Retinal pigment epithelial cell (primary cell): ENCODE results near the gene DEDD.
A peak's percentile ranks its signal among the peaks of the same experiment; 100 is the strongest.

Experiments used
- DNase-seq: peaks from one replicate; pipeline ENCODE4 v3.0.0-alpha.2; 2010; ENCODE audit warnings: low read depth
- H3K4me3 ChIP-seq: 2 replicates; pipeline ENCODE4 v1.5.1; 2011; ENCODE audit warnings: mild to moderate bottlenecking, low read length, control low read depth, moderate library complexity
- TF ChIP-seq, protein P1 (sequence below): conservative IDR thresholded peaks from 2 replicates; pipeline ENCODE4 v1.5.1; 2011; ENCODE audit warnings: low read depth, low read length, control low read depth, inconsistent platforms

Gene DEDD

DNA sequence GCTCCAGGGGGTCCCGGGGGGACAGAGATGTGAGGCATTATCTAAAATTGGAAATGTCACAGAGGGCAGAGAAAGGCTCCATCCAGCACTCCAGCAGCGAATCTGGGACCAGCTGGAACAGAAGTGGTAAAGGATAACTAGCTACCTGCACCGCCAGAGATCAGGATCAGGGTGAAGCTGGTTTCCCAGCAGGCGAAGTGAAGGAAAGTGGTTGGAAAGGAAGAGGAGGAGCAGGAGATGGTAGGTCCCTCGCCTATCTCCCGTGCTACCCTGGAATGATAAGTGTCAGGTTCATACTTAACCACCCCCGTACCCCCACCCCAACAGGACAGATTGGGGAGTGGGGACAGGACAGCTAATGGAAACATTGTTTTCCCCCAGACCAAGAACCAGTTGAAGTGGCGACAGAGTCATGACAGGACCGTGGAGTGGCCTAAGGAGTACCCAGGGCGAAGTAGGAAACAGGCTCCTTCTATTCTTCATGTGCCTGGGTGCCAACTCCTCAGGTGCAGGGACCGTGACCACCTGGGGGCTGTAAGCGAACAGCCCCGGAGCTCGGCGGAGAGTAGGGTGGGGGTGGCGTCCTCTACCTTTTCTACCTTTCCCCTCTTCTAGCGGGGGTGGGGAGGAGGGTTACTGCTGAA lies 44.1 kb upstream of the DEDD start:
- DNase-seq, result no peak
- H3K4me3 ChIP-seq, result peak overlapping the region; percentile 98
- TF ChIP-seq, protein P1, sequence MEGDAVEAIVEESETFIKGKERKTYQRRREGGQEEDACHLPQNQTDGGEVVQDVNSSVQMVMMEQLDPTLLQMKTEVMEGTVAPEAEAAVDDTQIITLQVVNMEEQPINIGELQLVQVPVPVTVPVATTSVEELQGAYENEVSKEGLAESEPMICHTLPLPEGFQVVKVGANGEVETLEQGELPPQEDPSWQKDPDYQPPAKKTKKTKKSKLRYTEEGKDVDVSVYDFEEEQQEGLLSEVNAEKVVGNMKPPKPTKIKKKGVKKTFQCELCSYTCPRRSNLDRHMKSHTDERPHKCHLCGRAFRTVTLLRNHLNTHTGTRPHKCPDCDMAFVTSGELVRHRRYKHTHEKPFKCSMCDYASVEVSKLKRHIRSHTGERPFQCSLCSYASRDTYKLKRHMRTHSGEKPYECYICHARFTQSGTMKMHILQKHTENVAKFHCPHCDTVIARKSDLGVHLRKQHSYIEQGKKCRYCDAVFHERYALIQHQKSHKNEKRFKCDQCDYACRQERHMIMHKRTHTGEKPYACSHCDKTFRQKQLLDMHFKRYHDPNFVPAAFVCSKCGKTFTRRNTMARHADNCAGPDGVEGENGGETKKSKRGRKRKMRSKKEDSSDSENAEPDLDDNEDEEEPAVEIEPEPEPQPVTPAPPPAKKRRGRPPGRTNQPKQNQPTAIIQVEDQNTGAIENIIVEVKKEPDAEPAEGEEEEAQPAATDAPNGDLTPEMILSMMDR, result no peak

DNA sequence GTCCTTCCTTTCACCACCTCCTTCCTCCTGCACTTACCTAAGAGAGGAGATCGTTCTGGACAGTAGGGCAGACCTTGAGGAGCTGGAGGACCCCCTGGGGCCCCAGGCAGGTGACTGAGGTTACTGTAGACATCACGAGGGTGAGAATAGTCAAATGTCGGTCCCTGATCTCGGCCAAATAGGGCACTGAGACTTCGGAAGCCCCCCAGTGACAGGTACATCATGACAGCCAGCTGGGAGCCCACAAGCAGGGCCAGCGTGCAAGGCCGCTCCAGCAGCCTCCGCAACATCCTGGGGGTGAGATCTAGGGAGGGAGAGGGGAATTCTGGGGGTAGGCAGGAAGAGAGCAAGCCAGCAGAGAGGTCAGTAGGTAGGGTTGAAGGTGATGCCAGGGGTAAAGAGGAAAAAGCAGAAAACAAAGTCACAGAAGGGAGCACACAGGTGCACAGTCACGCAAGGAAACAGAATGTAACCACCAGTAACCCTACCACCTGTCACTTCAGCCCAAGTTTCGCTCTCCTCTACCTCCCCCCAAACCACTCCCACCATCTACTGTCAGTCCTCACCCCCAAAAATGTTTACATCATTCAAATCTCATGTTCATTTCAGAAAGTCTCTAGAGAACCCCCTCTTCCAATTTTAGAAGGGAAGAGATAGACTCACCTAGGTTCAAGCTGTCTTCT lies 43.4 kb upstream of the DEDD start:
- peak overlapping the region; percentile 98 for H3K4me3 ChIP-seq
- DNase-seq, result no peak
- TF ChIP-seq, protein P1, result no peak

DNA sequence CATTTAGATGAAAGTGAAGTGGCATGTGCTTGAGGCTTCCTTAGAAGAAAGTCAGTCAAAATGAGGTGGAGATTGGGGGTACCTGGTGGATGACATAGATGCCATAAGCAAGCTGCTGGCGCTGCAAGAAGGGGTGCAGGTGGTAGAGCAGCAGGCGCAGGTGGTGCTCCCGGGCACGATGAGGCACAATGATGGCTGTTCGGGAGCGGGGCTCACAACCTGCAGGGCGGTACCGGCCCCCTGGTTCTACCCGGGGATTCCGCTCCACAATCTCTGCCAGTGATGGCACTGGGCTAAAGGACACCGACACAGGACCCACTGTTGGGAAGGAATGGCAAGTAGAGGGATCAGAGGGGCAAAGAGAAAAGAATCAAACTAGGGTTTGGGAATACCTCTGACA lies 42.4 kb upstream of the DEDD start:
- TF ChIP-seq, protein P1, result no peak
- no peak for DNase-seq
- H3K4me3 ChIP-seq, result no peak overlapping the region

DNA sequence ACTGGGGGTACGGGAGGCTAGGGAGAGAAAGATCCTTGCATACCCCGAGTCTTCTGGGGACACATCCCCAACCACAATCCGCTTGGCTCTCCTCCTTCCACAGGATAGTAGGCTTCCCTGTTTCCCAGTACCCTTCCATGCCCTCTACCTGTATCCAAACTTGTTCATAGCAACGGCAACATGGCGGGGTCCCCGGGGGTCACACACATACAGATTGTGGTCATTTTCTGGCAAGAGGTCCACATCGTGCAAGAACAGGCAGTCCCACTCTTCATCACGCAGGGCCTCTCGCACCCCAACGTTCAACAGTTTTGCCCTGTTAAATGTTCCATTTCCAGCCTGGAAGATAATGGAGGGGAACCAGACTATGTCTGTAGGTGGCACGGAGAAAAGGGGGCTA lies 41.2 kb upstream of the DEDD start:
- TF ChIP-seq, protein P1, result no peak
- DNase-seq, result no peak
- no peak overlapping the region for H3K4me3 ChIP-seq

DNA sequence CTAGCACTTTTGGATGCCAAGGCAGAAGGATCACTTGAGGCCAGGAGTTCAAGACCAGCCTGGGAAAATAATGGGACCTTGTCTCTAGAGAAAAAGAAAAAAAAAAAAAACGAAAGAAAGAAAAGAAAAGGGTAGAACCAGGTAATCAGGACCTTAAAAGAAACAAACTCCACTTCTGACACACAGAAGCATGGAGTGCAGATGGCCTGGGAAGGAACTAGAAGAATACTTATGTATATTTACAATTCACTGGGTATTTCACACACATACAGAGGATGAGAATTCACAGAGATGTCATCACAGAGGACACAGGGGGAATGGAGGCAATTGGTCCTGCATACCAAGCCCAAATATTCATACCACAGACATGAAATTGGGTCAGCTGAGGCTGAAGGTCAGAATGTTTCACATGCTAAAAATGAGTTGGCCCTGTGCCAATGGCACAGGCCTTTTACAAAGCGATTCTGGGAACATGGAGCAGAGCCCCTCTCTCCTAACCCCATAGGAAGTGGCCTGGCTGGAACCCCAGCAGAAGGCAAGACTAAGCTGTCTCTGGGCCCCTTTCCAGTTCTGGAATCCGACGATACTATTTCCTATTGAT lies 40.4 kb upstream of the DEDD start:
- no peak for DNase-seq
- TF ChIP-seq, protein P1, result no peak
- H3K4me3 ChIP-seq, result no peak overlapping the region

DNA sequence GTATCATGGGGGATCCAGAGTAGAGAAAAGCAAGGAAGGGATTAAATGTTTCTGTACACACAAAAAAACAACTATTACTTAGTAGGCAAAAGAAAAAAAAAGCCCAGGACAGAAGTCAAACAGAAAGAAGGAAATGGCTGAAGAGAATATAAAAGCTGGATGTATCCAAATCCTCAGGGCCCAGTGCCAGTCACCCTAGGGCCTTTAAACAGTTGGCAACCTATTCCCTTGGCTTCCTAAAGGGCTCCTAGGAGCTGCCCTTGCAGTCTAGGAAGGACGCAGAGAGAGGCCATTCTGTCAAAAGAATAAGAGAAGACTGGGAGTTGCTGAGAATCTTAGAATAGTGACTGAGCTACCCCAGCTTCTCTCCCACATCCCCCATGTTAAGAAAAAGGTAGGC lies 39.9 kb upstream of the DEDD start:
- no peak overlapping the region for H3K4me3 ChIP-seq
- DNase-seq, result no peak
- TF ChIP-seq, protein P1, result no peak

DNA sequence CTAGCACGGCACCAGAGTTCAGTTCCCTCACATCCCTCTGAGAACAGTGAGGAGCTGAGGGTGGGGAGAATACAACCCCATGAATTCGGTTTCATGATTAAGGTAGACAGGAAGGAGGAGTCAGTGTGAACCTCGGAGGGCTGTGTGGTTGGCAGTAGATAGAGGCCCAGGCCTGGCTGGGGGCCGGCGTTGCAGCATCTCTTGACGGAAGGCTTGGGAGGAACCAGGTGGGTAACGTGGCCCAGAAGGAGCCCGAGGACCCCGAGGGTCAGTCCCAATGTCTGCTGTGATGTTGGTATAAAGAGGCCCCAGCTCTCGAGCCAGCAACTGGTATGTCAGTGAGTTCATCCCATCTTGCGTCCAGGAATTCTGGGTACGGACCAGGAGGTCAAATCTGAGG lies 39.2 kb upstream of the DEDD start:
- H3K4me3 ChIP-seq, result no peak overlapping the region
- no peak for DNase-seq
- TF ChIP-seq, protein P1, result no peak
